Effector memory CD4-positive, alpha-beta T cell (primary cell): ENCODE data around the gene TMSB4X.
"Not testable (repeated sequence)": the region's sequence is repeated elsewhere in the genome, so short reads cannot be mapped to it uniquely, and the experiment has no call there.

Source experiments
- DNase-seq, 3 donors: peaks; one replicate each; pipeline ENCODE4 v3.0.0-alpha.2; 2020
- H3K27ac ChIP-seq: 2 replicates; pipeline ENCODE4 v1.7.0; 2013; ENCODE audit warnings: mild to moderate bottlenecking, low read length, moderate library complexity; ENCODE audit not compliant: insufficient read depth, poor library complexity, severe bottlenecking
- H3K27me3 ChIP-seq: replicated peaks from 2 replicates; pipeline ENCODE4 v1.7.0; 2013; ENCODE audit warnings: mild to moderate bottlenecking, low read length; ENCODE audit not compliant: insufficient read depth, control insufficient read depth, poor library complexity, severe bottlenecking
- H3K36me3 ChIP-seq: 2 replicates; pipeline ENCODE4 v1.7.0; 2013; ENCODE audit warnings: mild to moderate bottlenecking, low read length, moderate library complexity; ENCODE audit not compliant: control insufficient read depth, insufficient read depth
- H3K4me1 ChIP-seq: 2 replicates; pipeline ENCODE4 v1.7.0; 2013; ENCODE audit warnings: low read length, mild to moderate bottlenecking; ENCODE audit not compliant: control insufficient read depth, insufficient read depth, poor library complexity, severe bottlenecking
- H3K4me3 ChIP-seq: 2 replicates; pipeline ENCODE4 v1.7.0; 2013; ENCODE audit warnings: low read length, low read depth, mild to moderate bottlenecking; ENCODE audit not compliant: insufficient read depth, poor library complexity, severe bottlenecking
- H3K9me3 ChIP-seq: 2 replicates; pipeline ENCODE4 v1.7.0; 2013; ENCODE audit warnings: mild to moderate bottlenecking, low read length, moderate library complexity; ENCODE audit not compliant: control insufficient read depth

Gene TMSB4X

DNA sequence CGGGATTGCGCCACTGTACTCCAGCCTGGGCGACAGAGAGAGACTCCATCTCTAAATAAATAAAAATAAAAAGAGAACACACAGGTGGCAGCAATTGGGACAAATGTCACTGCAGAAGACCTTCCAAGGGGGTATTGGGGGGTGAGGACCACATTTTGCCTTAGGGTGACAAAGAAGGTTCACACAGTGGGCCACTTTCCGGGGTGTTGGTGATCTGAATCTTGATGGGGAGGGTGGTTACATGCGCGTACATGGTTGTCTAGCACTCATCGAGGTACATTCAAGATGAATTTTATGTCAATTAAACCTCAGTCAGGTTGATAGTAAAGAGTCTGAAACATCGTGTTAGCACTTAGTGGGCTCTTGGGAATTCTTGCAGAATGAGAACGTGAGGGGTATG is 20.5 kb upstream of the TMSB4X start:
- H3K9me3 ChIP-seq, result no peaks in the 10 kb centered on the region
- H3K27me3 ChIP-seq, result no peaks in the 10 kb centered on the region
- H3K4me3 ChIP-seq, result no peak overlapping the region
- no peak for DNase-seq
- no peaks in the 10 kb centered on the region for H3K36me3 ChIP-seq
- H3K27ac ChIP-seq, result peak overlapping the region; percentile 88
- H3K4me1 ChIP-seq, result peaks cover 61% of the 10 kb centered on the region

- Histone ChIP-seq H3K4me1 (peaks cover 57% of the 10 kb centered on the region), H3K27ac (peak overlapping the region; percentile 88), H3K36me3 (no peaks in the 10 kb centered on the region), H3K4me3 (peak overlapping the region; percentile 19), H3K9me3 (no peaks in the 10 kb centered on the region), H3K27me3 (no peaks in the 10 kb centered on the region)
- DNase-seq, result no peak
Observed at GRCh38 chrX:12954981-12955380, 19.9 kb upstream of the TMSB4X start.

DNA sequence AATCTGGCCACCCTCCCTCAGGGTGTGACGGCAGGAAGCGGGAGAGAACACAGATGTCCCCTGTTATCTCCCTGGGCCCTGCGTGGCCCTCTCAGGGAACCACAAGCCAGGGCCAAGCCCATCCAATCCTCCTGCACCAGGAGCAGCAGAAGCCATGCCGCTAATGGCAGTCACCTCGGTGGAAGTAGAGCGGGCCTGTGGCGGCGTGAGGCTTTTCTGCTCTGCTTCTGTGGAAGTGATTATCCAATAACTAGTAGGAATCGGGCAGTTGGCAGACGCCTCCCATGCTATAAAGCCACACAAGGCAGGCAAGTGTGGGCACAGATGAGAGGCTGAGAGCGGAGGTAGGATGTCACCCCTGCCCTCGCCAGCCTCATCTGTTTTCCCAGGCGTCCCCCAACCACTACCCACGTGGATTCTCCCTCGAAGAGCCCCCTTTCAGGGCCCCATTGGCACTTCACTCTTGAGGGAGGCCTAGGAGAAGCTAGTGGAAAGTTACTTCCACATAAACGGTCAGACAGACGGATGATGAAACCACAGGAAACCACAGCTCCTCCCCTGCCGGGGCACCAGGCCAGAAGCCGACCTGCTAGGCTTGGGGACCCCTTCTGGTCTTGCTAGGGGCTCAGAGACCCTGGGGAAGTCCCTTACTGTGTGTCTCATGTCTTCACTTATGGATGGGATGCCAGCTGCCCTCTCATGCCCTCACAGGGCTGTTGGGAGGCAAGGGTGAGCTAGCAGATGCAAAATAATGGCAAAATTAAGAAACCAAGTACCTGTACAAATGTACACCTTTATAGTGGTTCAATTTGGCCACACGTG is 18.8 kb upstream of the TMSB4X start:
- H3K27me3 ChIP-seq, result no peaks in the 10 kb centered on the region
- peak overlapping the region; percentile 88 for H3K27ac ChIP-seq
- no peaks in the 10 kb centered on the region for H3K9me3 ChIP-seq
- H3K36me3 ChIP-seq, result no peaks in the 10 kb centered on the region
- DNase-seq, result peak; percentile 64 to 72 (median 66)
- H3K4me3 ChIP-seq, result peak overlapping the region; percentile 41
- H3K4me1 ChIP-seq, result peaks cover 56% of the 10 kb centered on the region

- Histone ChIP-seq H3K27ac (peak overlapping the region; percentile 88), H3K27me3 (no peaks in the 10 kb centered on the region), H3K4me3 (peak overlapping the region; percentile 41), H3K4me1 (peaks cover 62% of the 10 kb centered on the region), H3K9me3 (no peaks in the 10 kb centered on the region), H3K36me3 (no peaks in the 10 kb centered on the region)
- DNase-seq, result peak; percentile 29 to 59 (median 47)
Observed at GRCh38 chrX:12956704-12957534, 18.0 kb upstream of the TMSB4X start.

DNA sequence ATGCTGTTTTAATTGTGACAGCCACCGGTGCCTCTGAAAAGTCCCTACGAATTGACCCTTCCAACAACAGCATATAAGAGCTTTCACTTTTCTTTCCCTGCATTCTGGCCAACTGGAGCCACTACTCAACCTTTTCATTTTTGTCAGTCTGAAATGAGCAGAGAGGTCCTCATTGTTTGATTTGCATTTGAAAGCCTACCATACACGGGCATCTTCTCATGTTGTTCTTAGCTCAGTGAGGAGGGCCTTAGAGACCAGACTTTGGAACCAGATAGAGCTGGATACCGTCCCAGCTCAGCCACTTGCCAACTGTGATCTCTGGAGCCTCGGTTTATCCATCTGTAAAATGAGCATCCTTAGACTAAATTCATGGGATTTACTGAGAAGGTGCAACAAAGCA is 16.9 kb upstream of the TMSB4X start:
- no peaks in the 10 kb centered on the region for H3K36me3 ChIP-seq

GRCh38 chrX:12958461-12958860 is 16.4 kb upstream of the TMSB4X start:
- Histone ChIP-seq H3K4me3 (no peak overlapping the region), H3K27ac (peak overlapping the region; percentile 88), H3K27me3 (no peaks in the 10 kb centered on the region), H3K4me1 (peaks cover 60% of the 10 kb centered on the region), H3K36me3 (no peaks in the 10 kb centered on the region), H3K9me3 (no peaks in the 10 kb centered on the region)
- no peak for DNase-seq

More for the DNA sequence above, 16.9 kb upstream of the TMSB4X start:
- H3K4me3 ChIP-seq, result no peak overlapping the region
- H3K27me3 ChIP-seq, result no peaks in the 10 kb centered on the region
- peaks cover 62% of the 10 kb centered on the region for H3K4me1 ChIP-seq
- H3K9me3 ChIP-seq, result no peaks in the 10 kb centered on the region
- peak overlapping the region; percentile 88 for H3K27ac ChIP-seq
- no peak for DNase-seq

DNA sequence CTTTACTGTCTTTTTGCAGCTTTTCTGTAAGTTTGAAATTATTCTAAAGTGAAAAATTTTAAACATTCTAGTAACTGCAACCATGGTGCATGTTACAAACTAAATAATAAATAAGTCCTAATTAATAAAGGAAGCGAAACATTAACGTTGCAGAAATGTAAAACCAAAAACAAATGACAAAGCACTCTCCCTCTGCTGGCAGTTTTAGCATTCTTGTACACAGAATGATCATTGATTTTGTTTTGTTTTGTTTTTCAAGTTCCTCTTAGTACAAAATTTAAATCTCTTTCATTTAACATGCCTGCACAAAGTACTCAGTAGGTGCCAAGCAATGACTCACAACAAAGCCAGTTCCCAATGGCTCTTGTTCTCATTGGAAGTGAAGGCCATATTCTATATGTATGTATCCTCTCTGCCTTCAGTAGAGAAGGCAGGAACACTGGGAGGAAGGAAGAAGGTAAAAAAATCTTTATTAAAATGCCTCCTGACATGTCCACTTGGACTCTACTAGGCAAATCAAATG is 13.7 kb upstream of the TMSB4X start:
- H3K36me3 ChIP-seq, result no peaks in the 10 kb centered on the region
- H3K27me3 ChIP-seq, result no peaks in the 10 kb centered on the region
- no peak overlapping the region for H3K4me3 ChIP-seq
- H3K9me3 ChIP-seq, result no peaks in the 10 kb centered on the region
- peaks cover 33% of the 10 kb centered on the region for H3K4me1 ChIP-seq
- H3K27ac ChIP-seq, result no peak overlapping the region
- DNase-seq, result no peak

DNA sequence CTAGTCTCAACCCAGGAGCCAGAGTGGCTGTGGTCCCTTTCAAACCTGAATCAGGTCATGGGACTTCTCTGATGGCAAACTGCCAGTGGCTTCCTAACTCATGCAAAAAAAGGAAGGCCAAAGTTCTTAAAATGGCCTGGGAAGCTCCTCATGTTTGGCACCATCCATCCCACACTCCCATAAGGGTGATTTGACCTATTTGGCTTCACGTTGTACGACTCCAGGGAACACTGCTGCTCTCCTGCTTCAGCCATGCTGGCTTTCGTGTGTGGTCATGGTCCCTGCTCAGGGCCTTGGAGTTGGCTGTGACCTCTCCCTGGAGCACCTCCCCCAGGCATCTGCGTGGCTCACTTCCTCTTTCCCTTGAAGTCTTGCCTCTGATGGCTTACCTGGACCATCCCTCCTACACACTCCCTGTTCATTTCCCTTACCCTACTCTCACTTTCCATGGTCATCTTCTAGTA is 12.8 kb upstream of the TMSB4X start:
- Histone ChIP-seq H3K36me3 (no peaks in the 10 kb centered on the region), H3K4me3 (no peak overlapping the region), H3K9me3 (no peaks in the 10 kb centered on the region), H3K27ac (no peak overlapping the region), H3K27me3 (no peaks in the 10 kb centered on the region), H3K4me1 (peaks cover 28% of the 10 kb centered on the region)
- DNase-seq, result no peak

GRCh38 chrX:12963210-12963850 is 11.6 kb upstream of the TMSB4X start:
- DNase-seq, H3K4me3 ChIP-seq, H3K27ac ChIP-seq, H3K9me3 ChIP-seq, H3K27me3 ChIP-seq, H3K36me3 ChIP-seq: not testable (repeated sequence)
- H3K4me1 ChIP-seq, result peaks cover 22% of the 10 kb centered on the region
